ENCODE measurements around the gene ZBTB2.

ZBTB2 gene, protein sequence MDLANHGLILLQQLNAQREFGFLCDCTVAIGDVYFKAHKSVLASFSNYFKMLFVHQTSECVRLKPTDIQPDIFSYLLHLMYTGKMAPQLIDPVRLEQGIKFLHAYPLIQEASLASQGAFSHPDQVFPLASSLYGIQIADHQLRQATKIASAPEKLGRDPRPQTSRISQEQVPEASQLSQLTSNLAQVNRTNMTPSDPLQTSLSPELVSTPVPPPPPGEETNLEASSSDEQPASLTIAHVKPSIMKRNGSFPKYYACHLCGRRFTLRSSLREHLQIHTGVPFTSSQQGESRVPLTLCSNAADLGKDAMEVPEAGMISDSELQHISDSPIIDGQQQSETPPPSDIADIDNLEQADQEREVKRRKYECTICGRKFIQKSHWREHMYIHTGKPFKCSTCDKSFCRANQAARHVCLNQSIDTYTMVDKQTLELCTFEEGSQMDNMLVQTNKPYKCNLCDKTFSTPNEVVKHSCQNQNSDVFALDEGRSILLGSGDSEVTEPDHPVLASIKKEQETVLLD

DNA sequence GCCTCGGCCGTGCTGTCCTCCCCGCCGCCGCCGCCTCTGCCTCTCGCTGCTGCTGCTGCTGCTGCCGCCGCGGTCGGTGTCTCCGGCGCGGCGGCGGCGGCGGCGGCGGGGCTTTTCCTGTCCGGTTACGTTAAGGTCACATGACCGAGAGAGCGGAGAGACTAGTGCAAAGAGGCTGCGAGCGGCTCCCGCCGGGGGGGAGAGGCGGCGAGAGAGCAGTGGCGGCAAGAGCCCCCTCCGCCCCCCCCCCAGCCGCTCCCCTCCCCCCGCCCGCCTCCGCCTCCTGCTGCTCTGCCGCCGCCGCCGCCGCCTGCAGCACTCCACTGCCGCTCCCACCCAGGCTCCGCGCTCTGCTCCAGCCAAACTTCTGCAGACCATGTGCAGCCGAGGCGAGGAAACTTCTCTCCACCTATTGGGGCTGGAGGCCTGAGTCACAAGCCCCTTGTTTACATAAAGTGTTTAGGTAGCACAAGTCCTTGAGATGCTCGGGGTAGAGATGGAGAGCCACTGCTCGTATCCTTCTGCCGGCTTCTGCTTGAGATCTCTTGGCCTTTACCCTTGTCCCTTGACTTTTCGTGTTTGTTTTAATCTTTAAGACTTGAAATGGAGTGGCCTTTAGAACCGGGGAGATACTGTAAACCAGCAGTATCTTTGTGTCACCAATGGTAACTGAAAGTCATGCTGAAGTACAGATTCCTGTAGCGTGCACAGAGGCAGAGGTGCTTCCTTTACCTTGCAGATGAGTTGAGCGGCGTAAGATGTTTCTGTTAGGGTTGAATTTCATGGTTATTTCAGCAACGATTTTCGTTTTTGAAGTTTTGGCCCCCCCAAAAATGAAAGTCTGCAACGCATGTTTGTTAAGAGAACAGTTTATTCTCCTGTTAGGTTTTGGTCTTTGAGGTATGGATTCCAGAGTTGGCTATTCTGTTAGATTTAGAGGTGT is at the start of gene ZBTB2:
Gene ZBTB2, minus strand, starts transcription at position 89 of the 943 bp plus-strand sequence. CDS start 17,922 bp downstream, outside the sequence.
- FAIRE-seq, result no peak

DNA sequence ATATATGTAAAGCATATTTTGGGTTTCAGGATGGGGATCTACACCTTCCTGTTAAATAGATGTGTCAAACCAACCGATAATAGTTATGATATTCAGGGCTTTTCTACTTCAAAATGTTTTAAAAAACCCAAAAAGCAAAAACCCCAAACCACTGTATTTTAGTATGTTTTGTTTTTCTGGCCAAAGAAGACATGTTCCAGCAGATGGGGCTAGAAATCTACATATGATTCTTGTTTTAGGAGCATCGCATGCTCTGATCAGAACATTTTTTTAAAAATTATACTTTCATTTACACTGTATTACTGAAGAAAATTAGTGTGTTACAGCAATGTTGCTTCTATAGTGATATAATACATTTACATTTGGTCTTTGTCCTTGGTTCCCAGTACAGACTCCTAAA is 49.6 kb upstream of the ZBTB2 start:
- FAIRE-seq, result peak; percentile 77

DNA sequence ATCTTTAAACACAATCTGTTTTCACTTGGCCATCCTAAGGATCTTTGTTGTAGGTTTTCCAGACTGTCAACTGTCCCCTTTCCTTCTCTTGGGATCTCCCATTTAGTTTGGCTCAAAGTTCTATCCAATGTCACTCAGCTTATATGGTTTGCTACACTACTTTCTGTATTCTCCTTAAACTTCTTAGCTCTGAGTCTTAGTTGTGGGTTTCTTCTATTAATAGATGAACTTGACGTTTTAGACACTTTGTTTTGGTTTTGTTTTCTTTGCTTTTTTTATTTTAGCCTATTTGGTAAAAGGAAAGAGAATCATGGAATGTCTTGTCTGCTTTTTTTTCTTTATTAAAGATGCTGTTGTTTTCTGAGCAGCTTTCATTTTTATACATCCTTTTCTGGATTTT is 49.1 kb upstream of the ZBTB2 start:
- no peak for FAIRE-seq

DNA sequence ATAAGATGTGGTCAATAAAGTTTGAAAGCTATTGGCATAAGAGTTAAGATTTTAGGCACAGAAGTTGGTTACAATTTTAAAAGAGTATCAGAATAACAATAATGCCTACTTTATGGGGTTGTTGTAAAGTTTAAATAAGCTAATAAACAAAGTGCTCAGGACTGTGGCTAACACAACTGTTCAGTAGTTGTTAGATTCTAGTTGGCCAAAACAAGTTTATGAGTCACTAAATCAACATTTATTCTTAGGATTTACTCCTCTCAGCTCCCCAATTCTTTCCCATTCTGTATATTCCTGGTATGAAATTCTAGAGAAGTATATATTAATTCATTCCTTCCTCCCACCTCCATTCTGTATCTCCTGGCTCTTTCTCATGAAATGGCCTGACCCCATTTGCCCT is 46.0 kb upstream of the ZBTB2 start:
- no peak for FAIRE-seq

DNA sequence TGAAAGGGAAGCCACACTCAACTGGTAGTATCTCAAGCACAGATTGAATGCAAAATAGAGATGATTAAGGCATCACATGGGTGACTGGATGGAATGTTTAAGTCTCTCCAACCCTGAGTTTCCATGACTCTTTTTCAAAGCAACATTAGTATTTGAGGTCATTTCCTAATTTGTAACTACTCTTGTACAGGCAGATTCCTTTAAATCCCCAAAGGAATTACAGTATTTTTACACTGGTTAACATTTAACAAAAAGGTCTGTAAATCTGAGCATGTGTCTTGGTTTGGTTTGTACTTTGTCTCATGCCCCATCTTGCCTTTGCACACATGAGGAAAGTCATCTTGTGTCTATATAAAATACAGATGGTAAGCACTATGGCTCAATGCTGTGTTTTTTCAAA is 45.4 kb upstream of the ZBTB2 start:
- no peak for FAIRE-seq

DNA sequence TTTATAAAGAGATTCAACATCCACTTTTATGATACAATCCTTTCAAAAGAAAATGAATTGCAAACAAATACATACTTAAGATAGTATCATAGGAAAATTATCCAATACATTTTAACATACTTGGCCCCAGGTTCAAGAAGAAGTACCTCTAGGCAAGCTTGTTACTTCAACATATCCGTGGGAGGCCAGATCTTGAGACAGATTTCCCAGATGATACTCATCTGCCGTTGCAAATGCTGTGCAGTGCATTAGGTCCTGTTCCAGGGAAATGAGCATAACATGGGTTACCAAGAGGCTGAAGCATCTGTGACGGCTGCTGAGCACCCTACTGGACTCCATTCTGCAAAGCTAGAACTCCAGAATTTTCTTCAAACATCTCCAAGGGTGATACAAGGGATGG is 44.9 kb upstream of the ZBTB2 start:
- peak; percentile 81 for FAIRE-seq

DNA sequence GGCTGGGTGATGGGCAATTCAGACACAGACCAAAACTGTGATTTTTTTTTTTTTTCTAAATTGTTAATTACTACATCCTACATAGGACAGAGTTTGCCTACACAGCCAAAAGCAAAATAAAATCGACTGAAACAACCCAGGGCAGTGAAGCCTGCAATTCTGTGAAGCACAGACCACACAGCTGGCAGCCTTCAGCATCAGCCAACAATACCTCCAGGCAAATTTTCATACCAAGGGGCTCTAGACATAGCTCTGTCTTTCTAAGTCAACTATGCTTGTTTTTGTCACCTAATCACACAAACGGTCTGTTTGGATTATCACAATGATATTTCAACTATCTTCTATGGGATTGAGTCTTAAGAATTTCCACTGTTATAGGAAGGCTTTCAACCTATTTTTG is 43.0 kb upstream of the ZBTB2 start:
- no peak for FAIRE-seq

DNA sequence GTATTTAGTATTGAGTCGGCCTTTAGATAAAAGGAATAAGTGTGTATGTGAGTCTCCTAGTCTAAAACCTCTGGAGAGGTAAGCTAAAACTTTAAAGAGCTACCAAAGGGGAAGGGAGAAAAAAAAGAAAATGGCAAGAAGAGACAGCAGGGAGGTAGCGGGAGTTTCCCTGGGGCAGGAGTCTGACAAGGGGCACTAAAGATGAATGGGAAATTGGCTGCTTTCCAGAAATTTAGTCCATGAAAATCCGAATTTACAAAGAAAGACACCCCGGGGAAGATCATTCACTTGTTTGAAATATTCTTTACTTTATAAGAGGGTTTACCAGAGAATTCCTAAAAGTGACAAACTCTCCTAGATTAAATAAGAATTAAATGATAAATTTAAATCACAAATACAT is 41.3 kb upstream of the ZBTB2 start:
- FAIRE-seq, result no peak

DNA sequence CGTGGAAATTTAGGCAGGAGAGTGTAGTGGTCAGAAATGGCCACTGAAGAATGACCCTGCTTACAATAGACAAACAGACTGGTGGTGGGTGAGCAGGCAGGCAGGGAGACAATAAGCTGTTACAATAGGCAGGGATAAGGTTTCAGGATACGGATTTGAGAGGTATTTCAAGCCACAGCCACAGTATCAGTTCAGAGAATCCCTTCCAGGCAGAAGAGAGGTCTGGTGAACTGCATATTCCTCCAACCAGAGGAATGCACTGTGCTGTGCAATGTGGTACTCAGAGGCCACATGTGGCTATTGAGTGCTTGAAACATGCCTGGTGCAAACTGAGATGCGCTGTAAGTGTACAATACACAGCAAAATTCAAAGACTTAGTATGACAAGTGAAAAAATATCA is 40.0 kb upstream of the ZBTB2 start:
- FAIRE-seq, result no peak

DNA sequence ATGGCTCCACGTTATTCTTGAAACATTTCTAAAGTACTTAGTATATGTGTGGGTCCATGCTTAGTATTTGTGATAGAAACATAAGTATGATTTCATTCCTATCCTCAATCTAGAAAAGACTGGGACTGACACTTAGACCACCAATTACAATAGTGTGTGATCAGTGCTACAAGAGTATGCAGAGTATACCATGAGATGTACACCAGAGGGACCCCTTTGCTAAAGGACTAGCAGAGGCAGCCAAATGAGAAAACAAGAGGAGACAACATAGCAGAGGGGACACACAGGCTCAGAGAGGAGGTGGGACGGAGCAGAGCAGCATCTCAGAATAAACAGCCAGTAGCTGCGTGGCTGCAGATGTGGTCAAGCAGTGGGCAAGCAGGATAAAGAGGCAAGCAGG is 39.5 kb upstream of the ZBTB2 start:
- FAIRE-seq, result no peak

DNA sequence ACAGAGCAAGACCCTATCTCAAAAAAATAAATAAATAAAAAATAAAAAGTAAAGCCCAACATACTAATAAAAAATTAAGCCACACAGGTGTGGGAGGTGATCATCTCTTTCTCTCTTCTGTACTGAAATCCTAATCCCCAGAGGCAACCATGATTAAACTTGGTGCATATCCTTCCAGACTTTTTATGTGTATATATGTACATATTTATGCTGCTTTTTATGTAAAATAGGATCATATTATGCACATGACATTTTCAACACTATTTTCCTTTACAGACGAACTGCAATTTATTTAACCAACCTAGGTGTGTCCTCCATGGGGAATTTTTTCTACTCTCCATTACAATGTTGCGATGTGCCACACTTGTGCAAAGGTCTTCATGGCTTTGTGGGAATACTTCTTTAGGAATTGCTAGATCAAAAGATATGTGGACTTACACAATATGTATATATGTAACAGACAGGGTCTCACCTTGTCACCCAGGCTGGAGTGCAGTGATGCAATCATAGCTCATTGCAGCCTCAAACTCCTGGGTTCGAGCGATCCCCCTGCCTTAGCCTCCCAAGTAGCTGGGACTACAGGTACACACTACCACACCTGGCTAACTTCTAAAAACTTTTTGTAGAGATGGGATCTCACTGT is 36.9 kb upstream of the ZBTB2 start:
- FAIRE-seq, result no peak

DNA sequence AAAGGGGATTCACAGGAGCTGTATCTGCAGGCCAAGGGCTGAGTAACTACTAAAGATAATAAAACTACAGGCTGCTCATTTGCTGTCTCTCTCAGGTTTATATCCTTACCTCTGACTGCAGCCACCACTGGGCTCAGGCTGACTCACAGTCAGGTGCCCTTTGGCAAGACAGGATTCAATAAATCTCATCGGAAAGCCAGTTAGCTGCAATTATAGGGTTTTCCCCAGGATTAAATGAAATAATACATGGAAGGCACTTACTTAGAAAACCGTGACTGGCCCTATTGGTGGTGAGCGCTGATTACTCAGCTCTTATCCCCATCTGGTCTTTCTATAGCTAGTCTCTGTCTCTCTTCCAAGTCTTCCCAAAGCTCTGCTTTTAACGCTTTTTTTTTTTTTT is 34.2 kb upstream of the ZBTB2 start:
- no peak for FAIRE-seq

DNA sequence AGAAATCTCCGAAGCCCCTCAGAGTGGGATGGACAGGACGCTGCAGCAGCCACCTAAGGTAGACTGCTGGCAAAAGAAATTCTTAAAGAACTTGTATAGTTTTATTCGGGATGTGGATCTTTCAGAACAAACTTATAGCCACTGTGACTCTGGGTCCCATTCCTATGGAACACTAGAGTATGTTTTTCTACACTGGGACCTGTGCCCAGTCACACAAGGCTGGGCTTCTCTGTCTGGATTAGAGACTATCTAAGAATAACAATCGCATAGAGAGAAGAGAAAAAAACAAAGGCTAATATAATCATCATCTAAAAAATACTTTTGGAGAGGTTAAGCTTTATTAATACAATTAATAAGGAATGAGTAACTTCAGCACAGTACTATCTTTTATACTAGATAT is 31.6 kb upstream of the ZBTB2 start:
- FAIRE-seq, result no peak

DNA sequence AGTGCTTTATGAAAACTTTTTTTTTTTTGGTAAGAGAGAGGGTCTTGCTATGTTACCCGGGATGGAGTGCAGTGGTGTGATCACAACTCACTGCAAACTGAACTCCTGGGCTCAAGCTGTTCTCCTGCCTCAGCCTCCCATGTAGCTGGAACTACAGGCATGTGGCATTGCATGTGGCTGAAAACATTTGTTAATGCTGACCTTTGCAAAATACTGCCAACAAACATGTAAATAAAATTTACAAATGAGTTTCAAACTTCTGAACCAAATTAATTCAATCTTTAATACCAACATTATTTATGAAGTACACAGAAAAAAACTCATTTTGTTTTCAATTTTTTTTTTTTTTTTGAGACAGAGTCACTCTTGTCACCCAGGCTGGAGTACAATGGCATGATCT is 26.1 kb upstream of the ZBTB2 start:
- no peak for FAIRE-seq

DNA sequence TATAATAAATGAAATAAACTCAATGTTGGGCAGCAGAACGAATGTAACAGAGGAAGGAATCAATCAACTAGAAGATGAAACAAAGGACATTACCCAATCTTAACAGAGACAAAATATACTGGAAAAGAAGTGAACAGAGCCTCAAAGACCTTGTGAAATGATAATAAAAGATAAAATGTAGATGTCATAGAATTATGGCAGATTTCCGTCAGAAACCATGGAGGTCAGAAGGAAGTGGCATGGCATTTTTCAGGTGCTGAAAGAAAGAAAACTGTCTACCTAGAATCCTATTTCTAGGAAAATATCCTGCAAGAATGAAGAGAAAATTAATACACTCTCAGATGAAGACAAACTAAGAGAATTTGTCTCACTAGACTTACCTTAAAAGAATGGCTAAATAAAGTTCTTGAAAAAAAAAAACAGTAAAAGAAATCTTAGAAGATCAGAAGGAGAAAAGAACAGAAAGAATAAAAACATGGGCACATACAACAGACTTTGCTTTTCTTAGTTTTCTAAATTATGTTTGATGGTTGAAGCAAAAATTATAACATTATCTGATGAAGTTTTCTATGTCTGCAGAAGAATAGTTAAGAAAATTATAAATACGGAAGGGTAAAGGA is 23.4 kb upstream of the ZBTB2 start:
- FAIRE-seq, result no peak

DNA sequence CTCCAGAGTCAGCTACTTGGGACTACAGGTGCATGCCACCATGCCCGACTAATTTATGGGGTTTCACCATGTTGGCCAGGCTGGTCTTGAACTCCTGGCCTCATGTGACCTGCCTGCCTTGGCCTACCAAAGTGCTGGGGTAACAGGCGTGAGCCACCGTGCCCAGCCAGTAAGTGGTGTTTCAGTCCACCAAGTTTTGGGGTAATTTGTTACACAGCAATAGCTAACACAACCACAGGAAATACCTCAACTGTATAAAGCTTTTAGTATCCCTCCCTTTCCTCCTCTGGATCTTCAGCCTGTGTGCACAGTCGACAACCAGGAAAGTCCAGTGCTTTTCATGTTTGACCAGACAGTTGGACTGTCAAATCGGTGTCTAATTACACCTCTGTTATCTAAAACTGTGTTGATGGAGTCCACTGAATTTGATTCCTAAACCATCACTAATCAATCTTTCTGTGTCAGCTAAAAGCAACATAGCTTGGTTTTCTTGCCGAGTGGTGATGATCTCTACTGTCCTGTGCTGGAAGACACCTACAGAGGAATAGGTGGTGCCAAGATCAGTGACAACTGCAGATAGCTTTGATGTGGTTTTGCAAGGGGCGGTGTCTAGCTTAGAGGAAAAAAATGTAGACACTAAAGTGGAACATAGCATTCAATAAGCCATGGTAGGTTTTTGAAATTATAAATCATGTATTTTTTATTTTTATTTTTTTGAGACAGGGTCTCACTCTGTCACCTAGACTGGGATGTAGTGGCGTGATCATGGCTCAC is 22.2 kb upstream of the ZBTB2 start:
- no peak for FAIRE-seq

DNA sequence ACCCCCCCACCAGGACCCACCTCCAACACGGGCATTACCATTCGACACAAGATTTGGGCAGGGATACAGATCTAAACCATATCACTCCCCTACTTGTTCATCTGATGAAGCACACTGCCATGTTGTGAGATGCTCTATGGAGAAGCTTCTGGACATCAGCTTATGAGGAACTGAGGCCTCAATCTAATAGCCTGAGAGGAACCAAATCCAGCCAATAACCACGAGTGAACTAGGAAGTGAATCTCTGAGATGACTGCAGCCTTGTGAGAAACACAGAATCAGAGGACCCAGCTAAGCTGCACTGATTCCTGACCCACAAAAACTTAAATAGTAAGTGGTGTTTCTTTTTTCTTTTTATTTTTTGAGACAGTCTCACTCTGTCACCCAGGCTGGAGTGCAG is 21.6 kb upstream of the ZBTB2 start:
- FAIRE-seq, result no peak

DNA sequence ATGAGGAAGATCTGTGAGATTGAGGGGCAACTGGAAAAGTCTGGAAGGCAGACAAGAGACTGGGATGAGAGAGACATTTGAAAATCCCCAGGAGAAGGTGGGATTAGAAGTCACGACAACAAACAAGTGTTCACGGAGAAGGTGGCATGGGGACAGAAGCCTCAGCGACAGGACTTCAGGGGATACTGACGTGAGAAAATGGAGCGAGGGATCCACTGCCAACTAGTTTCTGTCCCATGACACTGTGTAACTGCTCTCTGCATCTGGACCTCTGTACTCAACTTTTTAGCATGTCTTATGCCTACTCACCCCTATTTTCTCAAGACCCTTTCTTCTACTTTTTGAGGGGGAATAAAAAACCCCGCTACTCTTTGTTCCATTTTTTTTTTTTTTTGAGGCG is 18.3 kb upstream of the ZBTB2 start:
- no peak for FAIRE-seq

DNA sequence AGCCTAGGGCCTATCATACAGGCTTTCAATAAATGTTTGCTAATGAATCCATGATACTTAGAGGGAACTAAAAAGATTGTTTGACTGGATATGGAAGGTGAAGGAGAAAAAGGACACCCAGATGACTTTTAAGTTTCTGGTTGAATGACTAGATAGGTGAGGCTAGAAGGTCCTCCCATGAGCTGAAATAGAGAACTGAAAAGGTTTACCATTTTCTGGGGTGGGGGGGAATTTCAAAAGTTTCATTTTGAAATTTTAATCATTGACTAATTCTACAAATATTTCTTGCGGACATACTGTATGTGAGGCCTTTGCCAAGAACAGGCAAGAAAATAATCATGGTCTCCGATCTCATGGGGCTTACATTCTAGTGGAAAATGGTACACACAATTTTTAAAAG is 17.9 kb upstream of the ZBTB2 start:
- no peak for FAIRE-seq

DNA sequence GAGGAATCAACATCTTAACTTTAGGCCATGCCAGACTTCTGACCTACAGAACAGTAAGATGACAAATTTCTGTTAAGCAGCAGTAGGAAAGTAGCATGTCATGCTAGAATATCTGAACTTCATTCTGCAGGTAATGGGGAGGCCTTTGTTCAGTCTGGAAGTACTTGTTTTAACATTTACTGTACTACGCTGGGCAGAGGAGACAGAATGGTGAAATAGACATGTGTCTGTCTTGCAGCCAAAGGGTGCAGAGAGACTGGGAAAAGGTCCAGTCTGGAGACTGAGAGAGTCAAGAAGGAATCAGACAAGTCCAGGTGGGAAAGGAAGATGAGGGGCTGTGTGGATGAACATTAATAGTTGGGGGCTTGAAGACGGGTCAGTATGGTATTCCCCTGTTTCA is 17.5 kb upstream of the ZBTB2 start:
- FAIRE-seq, result no peak

DNA sequence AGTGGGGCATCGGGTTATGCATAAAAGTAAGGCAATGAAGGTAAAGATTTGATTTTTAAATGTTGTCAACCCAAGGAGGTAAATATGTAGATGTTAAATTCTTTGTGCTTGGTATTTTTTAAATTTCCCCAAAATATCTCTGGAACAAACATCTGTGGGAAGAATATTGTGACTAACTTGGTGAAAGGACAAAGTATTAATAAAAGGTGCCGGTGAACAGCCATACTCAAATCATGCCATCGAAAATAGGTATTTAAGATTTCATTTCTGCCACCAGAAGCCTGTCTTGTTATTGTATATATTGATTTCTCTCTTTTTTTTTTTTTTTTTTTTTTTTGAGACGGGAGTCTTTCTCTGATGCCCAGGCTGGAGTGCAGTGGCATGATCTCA is 12.6 kb upstream of the ZBTB2 start:
- no peak for FAIRE-seq

DNA sequence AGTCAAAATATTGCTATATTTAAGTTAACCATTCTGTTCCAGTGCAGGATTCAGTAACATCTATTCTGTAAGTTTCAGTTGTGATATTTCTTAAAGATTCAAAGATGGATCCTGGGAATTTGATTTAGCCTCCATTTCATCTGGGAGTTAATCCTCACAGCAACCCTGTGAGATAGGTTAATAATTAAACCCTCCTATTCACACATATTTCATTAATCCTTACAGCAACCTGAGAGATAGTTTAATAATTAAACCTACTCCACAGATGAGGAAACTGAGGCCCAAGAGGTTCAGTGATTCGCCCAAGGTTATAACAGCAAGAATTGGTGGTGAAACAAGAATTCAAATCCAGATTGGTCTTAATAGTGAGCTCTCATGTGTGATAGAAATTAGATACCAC is 10.9 kb upstream of the ZBTB2 start:
- FAIRE-seq, result no peak

Measured in endometrium (tissue), 2 donors.